Calu3 (cell line): Measurements from ENCODE around the gene MICAL1. TPM values are rescaled to one million over a fixed set of nuclear protein-coding genes. Genes with fewer than 3 reads are reported as not detected.
A peak's percentile ranks its signal among the peaks of the same experiment; 100 is the strongest.

ENCODE experiments used
- BruUV-seq: library from RNA; stranded (reverse); fragments of 400-500 nt; replicated peaks from 2 replicates; lab custom pipeline; 2021; lab: Mats Ljungman, UMichigan
- CTCF ChIA-PET: fragments of 300-600 bp; sonication (Branson Sonifier 250); formaldehyde crosslinking; loops from one replicate; lab custom pipeline; 2022; ENCODE audit warnings: antibody characterized with exemption; lab: Charles Lee
- DNase-seq: peaks from one replicate; pipeline ENCODE4 v3.0.0; 2022
- H3K27ac Mint-ChIP-seq: one replicate; pipeline ENCODE4 v1.8.0; 2022; ENCODE audit warnings: mixed read lengths; ENCODE audit not compliant: unreplicated experiment
- H3K27me3 Mint-ChIP-seq: one replicate; pipeline ENCODE4 v1.8.0; 2022; ENCODE audit warnings: mixed read lengths; ENCODE audit not compliant: unreplicated experiment
- H3K36me3 Mint-ChIP-seq: one replicate; pipeline ENCODE4 v1.8.0; 2022; ENCODE audit warnings: mild to moderate bottlenecking, moderate library complexity, mixed read lengths; ENCODE audit not compliant: insufficient read depth, unreplicated experiment
- H3K4me1 Mint-ChIP-seq: one replicate; pipeline ENCODE4 v1.8.0; 2022; ENCODE audit warnings: mild to moderate bottlenecking, low read depth, mixed read lengths; ENCODE audit not compliant: unreplicated experiment
- H3K4me3 Mint-ChIP-seq: one replicate; pipeline ENCODE4 v1.8.0; 2022; ENCODE audit warnings: mild to moderate bottlenecking, low read depth, moderate library complexity, mixed read lengths; ENCODE audit not compliant: unreplicated experiment
- H3K9me3 Mint-ChIP-seq: one replicate; pipeline ENCODE4 v1.8.0; 2022; ENCODE audit warnings: low read depth, mixed read lengths; ENCODE audit not compliant: unreplicated experiment
- CTCF ChIP-seq: fragments of 200-600 bp; IDR thresholded peaks from one replicate; pipeline ENCODE4 v1.8.0; 2022; ENCODE audit warnings: antibody characterized with exemption; ENCODE audit not compliant: unreplicated experiment
- intact Hi-C: fragments of 100-400 bp; cut with micrococcal nuclease; formaldehyde crosslinking; loops from one replicate; pipeline ENCODE4 v1.10.0; 2022; ENCODE audit not compliant: unreplicated experiment
- total RNA-seq: library from RNA; stranded (reverse); gene quantifications from 2 replicates; pipeline ENCODE4 v1.2.3, GENCODE V29; 2022

The MICAL1 gene
- total RNA-seq, 1 experiment from 2014 or later: 22.5 TPM

GRCh38 chr6:109478222-109478805, 22.7 kb upstream of the MICAL1 start:
- Mint-ChIP-seq H3K4me1 (peaks cover 42% of the 10 kb centered on the region), H3K4me3 (peak overlapping the region; percentile 26), H3K27me3 (no peaks in the 10 kb centered on the region), H3K36me3 (peaks cover 58% of the 10 kb centered on the region), H3K9me3 (no peaks in the 10 kb centered on the region), H3K27ac (no peak overlapping the region)
- CTCF ChIA-PET: interaction anchor here (1.0 kb wide), 1 partner anchor 213 kb away, joined by 3 read pairs; the partner anchor contains the start of genes AK9 and FIG4
- intact Hi-C loops: no loop called here
- DNase-seq: no peak
- BruUV-seq: no TSS peak
- TF ChIP-seq CTCF: no peak

GRCh38 chr6:109477725-109478124, 22.2 kb upstream of the MICAL1 start:
- intact Hi-C loops: no loop called here
- Mint-ChIP-seq H3K4me1 (peaks cover 42% of the 10 kb centered on the region), H3K9me3 (no peaks in the 10 kb centered on the region), H3K36me3 (peaks cover 62% of the 10 kb centered on the region), H3K4me3 (peak overlapping the region; percentile 26), H3K27me3 (no peaks in the 10 kb centered on the region), H3K27ac (no peak overlapping the region)
- CTCF ChIA-PET: no interaction called here
- DNase-seq: no peak
- no peak for TF ChIP-seq CTCF
- BruUV-seq: no TSS peak

- H3K4me1 Mint-ChIP-seq: peaks cover 42% of the 10 kb centered on the region
- intact Hi-C loops: no loop called here
- H3K4me3 Mint-ChIP-seq: peak overlapping the region; percentile 26
- peaks cover 59% of the 10 kb centered on the region for H3K36me3 Mint-ChIP-seq
- no peak overlapping the region for H3K27ac Mint-ChIP-seq
- no peak for TF ChIP-seq CTCF
- H3K9me3 Mint-ChIP-seq: no peaks in the 10 kb centered on the region
- no TSS peak for BruUV-seq
- DNase-seq: no peak
- CTCF ChIA-PET: no interaction called here
- no peaks in the 10 kb centered on the region for H3K27me3 Mint-ChIP-seq
Measured at GRCh38 chr6:109477184-109477583, 21.6 kb upstream of the MICAL1 start.

GRCh38 chr6:109475625-109476024, 20.1 kb upstream of the MICAL1 start:
- Mint-ChIP-seq H3K27ac (no peak overlapping the region), H3K36me3 (peaks cover 55% of the 10 kb centered on the region), H3K4me1 (peaks cover 27% of the 10 kb centered on the region), H3K4me3 (no peak overlapping the region), H3K9me3 (no peaks in the 10 kb centered on the region), H3K27me3 (no peaks in the 10 kb centered on the region)
- intact Hi-C loops: no loop called here
- no peak for TF ChIP-seq CTCF
- CTCF ChIA-PET: no interaction called here
- no TSS peak for BruUV-seq
- no peak for DNase-seq
